ENCODE data around the gene ENTPD2. TPM values are rescaled to one million over a fixed set of nuclear protein-coding genes. Genes with fewer than 3 reads are reported as not detected.
A peak's percentile ranks its signal among the peaks of the same experiment; 100 is the strongest.

Gene ENTPD2
- total RNA-seq, 1 experiment from 2014 or later, result 32.5 TPM

GRCh38 chr9:137082925-137083290, 29.0 kb upstream of the ENTPD2 start:
- peaks cover 0 to 8% of the 10 kb centered on the region in 2 experiments; a peak in 1 of 4 replicates for H3K36me3 ChIP-seq (ENCODE audit: control insufficient read depth in 1 of 2, insufficient read depth in 2 of 2, low read length in 2 of 2)
- H3K9me3 ChIP-seq (ENCODE audit: control insufficient read depth in 1 of 2, insufficient read depth in 1 of 2, low read depth in 1 of 2, low read length in 2 of 2), result no peaks in the 10 kb centered on the region
- intact Hi-C loops (cut with micrococcal nuclease), result no loop called here
- peaks cover 17% of the 10 kb centered on the region; the same call in 1 of the 2 replicates for H3K79me2 ChIP-seq (ENCODE audit: insufficient read depth, low read length)
- BruUV-seq (replicated peaks), result no TSS peak
- peak overlapping the region; percentile 98 for H3K4me2 ChIP-seq (ENCODE audit: low read length)
- ChIA-PET POLR2A (interaction anchor here (4.8 kb wide), 1 partner anchor 13 kb away, joined by 43 read pairs; the partner anchor contains the start of gene SAPCD2), RAD21 (ENCODE audit: low non-redundant PET in 1 of 2, low total read pairs in 2 of 2, uncharacterized antibody in 2 of 2, unreplicated experiment in 2 of 2) (interaction anchor here in 1 of 2 experiments (0.6 kb wide), 1 partner anchor 10 kb away, joined by 4 read pairs; no protein-coding TSS in a partner anchor), CTCF (interaction anchor here (1.6 to 4.8 kb wide), 3 partner anchors 14 to 36 kb away, joined by 3 to 49 read pairs (median 9); partner anchors contain the start of genes NPDC1 and SAPCD2)
- peak overlapping the region; percentile 98 for H3K27ac ChIP-seq (ENCODE audit: low read depth, low read length)
- ATAC-seq (no peak), DNase-seq (ENCODE audit: low read depth, low spot score) (no peak)
- TF ChIP-seq EZH2 (IDR thresholded peaks at IDR 0.05) (no peak), ZNF274 (IDR thresholded peaks at IDR 0.05; ENCODE audit: low read depth, low read length) (no peak), REST (IDR thresholded peaks at IDR 0.05; ENCODE audit: low read depth) (no peak), SP1 (IDR thresholded peaks at IDR 0.05; ENCODE audit: low read depth) (no peak), ELF1 (IDR thresholded peaks at IDR 0.05; ENCODE audit: borderline replicate concordance, low read depth) (no peak)
- H3K27me3 ChIP-seq (ENCODE audit: insufficient read depth, low read length), result no peaks in the 10 kb centered on the region
- H3K4me1 ChIP-seq (ENCODE audit: control insufficient read depth in 1 of 2, insufficient read depth in 2 of 2, low read length in 2 of 2), result peaks cover 38 to 67% of the 10 kb centered on the region in 2 experiments
- H4K20me1 ChIP-seq (ENCODE audit: insufficient read depth), result no peaks in the 10 kb centered on the region
- peak overlapping the region in 1 of 2 experiments; percentile 23; a peak in 1 of 4 replicates for H3K4me3 ChIP-seq (replicated peaks in 1 of 2; ENCODE audit: low read depth in 1 of 2, low read length in 2 of 2)
- peak overlapping the region; percentile 50 for H3K9ac ChIP-seq (ENCODE audit: low read length)
- no peaks in the 10 kb centered on the region for H3K9me2 ChIP-seq (ENCODE audit: insufficient read depth)
- H2AFZ ChIP-seq (ENCODE audit: low read depth, low read length, poor library complexity, severe bottlenecking), result no peak overlapping the region

Measured in HCT116 (cell line).